ENCODE results near the gene THBD.

The THBD gene, protein sequence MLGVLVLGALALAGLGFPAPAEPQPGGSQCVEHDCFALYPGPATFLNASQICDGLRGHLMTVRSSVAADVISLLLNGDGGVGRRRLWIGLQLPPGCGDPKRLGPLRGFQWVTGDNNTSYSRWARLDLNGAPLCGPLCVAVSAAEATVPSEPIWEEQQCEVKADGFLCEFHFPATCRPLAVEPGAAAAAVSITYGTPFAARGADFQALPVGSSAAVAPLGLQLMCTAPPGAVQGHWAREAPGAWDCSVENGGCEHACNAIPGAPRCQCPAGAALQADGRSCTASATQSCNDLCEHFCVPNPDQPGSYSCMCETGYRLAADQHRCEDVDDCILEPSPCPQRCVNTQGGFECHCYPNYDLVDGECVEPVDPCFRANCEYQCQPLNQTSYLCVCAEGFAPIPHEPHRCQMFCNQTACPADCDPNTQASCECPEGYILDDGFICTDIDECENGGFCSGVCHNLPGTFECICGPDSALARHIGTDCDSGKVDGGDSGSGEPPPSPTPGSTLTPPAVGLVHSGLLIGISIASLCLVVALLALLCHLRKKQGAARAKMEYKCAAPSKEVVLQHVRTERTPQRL

DNA sequence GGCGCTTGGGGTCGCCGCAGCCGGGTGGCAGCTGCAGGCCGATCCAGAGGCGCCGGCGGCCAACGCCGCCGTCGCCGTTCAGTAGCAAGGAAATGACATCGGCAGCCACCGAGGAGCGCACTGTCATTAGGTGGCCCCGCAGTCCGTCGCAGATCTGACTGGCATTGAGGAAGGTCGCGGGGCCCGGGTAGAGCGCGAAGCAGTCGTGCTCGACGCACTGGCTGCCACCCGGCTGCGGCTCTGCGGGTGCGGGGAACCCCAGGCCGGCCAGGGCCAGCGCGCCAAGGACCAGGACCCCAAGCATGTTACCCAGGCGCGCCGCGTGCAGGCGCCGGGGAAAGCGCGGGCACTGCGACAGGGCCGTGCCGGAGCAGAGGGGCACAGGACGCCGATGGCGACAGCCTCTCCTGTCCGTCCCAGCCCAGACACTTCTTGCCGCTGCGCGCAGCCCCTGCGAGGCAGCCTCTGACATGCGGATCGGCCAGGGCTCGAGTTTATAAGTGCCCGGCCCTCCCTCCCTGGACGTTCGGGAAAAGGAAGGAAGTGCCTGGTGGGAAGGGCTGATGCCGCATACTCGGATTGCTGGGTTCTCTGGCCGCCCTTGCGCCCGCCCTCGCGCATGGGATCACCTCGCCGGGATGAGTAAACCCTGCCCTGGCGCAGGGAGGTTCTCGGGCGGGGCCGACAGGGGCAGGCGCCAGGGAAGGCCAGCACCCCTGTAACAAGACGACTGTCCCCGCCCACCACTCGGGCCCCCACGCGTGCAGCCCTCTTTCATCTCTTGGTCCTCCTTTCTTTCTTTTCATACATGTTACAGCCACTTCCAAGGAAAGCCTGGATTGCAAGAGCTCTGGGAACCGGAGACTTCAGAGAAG, at the start of gene THBD:
Gene THBD (minus strand): TSS at position 472 of the 875 bp plus-strand sequence. CDS start 168 bp downstream, at position 304.
- H3K27ac ChIP-seq = no peak within 1 kb of the TSS
- H3K9me3 ChIP-seq (ENCODE audit: low read depth, low read length) = no peaks in the 10 kb centered on the region
- H3K4me3 ChIP-seq = no peak within 1 kb of the TSS
- H3K36me3 ChIP-seq (ENCODE audit: insufficient read depth, low read length) = no peaks in the 10 kb centered on the region
- H3K9ac ChIP-seq (ENCODE audit: insufficient read length) = no peak within 1 kb of the TSS
- DNase-seq (ENCODE audit: low read depth, low spot score) = no peak
- TF ChIP-seq EZH2 (IDR thresholded peaks at IDR 0.05) (no peak), POLR2AphosphoS5 (IDR thresholded peaks at IDR 0.05; ENCODE audit: borderline replicate concordance, low read depth, low read length) (no peak)

DNA sequence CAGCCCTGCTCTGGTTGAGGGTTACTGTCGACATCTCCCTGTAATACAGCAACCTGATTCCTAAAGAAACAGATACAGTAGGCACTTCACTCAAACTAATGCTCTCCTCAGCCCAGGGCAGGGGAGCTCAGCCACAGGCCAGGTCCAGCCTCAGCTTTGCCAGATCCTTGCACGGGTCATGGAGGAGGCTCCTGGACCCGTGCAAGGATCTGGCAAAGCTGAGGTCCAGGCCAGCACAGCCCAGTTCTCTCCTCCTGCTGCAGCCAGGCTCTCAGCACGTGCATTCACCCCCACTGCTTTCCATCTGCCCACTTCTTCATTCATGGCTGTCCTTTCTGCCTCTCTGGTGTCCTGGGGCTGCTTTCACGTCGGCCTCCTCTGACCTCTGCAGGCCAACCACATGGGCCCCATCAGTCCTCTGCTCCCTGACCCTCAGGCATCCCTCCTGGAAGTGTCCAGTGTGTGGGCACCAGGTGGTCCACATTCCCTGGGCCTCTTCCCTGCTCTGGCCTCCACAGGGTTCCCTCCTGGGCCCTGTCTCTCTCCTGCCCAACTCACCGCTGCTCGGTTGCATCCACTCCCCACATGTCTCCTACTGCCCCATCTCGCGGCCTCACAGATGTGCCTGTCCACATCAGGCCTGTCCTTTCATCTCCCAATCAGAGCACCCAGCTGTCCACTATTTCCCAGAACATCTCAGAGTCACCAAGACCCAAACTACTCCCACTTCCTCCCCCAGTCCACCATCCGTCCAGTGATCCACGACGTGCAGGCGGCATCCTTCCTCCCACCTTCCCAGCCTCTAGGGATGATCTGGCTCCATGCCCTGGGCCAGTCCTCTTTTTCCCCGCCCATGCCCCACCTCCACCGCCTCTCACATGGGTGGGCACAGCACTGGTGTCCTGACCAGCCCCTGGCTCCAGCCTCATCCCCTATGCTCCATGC, 48.4 kb upstream of the THBD start:
- no peak for TF ChIP-seq POLR2AphosphoS5 (IDR thresholded peaks at IDR 0.05; ENCODE audit: borderline replicate concordance, low read depth, low read length)
- TF ChIP-seq FOXP2 (optimal IDR thresholded peaks at IDR 0.05; ENCODE audit: control extremely low read depth, extremely low read length, insufficient read depth) = no peak
- TF ChIP-seq EZH2 (IDR thresholded peaks at IDR 0.05) = no peak
- no peak overlapping the region for H3K9ac ChIP-seq (ENCODE audit: insufficient read length)
- DNase-seq (ENCODE audit: low read depth, low spot score) = no peak
- H3K4me3 ChIP-seq = no peak overlapping the region
- H3K27ac ChIP-seq = no peak overlapping the region
- H3K36me3 ChIP-seq (ENCODE audit: insufficient read depth, low read length) = no peaks in the 10 kb centered on the region
- H3K9me3 ChIP-seq (ENCODE audit: low read depth, low read length) = no peaks in the 10 kb centered on the region

DNA sequence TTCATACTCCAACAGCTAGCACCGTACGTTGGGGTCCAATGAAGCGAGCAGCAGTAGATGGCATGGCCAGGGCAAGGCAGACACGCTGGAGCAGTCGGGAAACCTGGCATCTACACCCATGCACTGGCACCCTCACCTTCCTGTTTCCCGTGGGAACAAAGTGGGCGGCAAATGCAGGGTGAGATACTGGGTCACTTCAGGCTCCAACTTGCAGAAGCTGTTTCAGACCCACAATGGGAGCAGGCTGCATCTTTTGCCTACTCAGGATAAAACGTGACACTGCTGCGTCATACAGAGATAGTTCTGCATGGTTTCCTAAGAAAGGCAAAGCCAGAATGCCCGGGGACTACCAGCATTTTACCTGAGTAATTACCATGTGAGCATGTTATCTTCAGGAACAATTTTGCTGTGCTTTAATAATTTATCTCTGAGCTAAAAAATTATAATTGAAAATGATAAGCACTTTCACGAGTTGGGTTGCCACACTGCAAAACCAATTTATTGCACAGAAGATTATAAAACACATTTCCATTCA, 47.6 kb upstream of the THBD start:
- Histone ChIP-seq H3K4me3 (no peak overlapping the region), H3K9ac (ENCODE audit: insufficient read length) (no peak overlapping the region), H3K36me3 (ENCODE audit: insufficient read depth, low read length) (no peaks in the 10 kb centered on the region), H3K9me3 (ENCODE audit: low read depth, low read length) (no peaks in the 10 kb centered on the region), H3K27ac (no peak overlapping the region)
- DNase-seq (ENCODE audit: low read depth, low spot score) = no peak
- no peak for TF ChIP-seq FOXP2 (optimal IDR thresholded peaks at IDR 0.05; ENCODE audit: control extremely low read depth, extremely low read length, insufficient read depth)
- no peak for TF ChIP-seq EZH2 (IDR thresholded peaks at IDR 0.05)
- TF ChIP-seq POLR2AphosphoS5 (IDR thresholded peaks at IDR 0.05; ENCODE audit: borderline replicate concordance, low read depth, low read length) = no peak

DNA sequence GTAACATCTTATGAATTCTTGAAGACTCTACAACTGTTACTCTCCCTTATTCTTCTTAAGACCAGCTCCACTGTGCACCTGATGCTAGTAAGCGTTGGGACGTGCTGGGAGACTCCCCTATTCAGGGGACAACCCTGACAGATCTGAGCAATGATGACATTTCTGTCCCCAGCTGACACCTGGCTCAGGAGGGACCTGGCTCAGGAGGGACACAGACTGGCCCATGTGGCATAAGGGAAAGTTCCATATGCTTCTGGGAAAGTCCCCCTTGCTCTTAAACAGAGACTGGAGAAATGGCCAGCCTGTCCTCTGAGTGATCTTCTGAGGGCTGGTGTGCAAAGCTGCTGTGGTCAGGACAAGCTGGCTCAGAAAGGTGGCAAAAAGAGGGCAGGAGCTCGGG, 46.6 kb upstream of the THBD start:
- H3K9ac ChIP-seq (ENCODE audit: insufficient read length) = no peak overlapping the region
- no peak overlapping the region for H3K4me3 ChIP-seq
- no peak for TF ChIP-seq EZH2 (IDR thresholded peaks at IDR 0.05)
- TF ChIP-seq FOXP2 (optimal IDR thresholded peaks at IDR 0.05; ENCODE audit: control extremely low read depth, extremely low read length, insufficient read depth) = no peak
- no peak for TF ChIP-seq POLR2AphosphoS5 (IDR thresholded peaks at IDR 0.05; ENCODE audit: borderline replicate concordance, low read depth, low read length)
- no peaks in the 10 kb centered on the region for H3K9me3 ChIP-seq (ENCODE audit: low read depth, low read length)
- no peak for DNase-seq (ENCODE audit: low read depth, low spot score)
- H3K36me3 ChIP-seq (ENCODE audit: insufficient read depth, low read length) = no peaks in the 10 kb centered on the region
- no peak overlapping the region for H3K27ac ChIP-seq

DNA sequence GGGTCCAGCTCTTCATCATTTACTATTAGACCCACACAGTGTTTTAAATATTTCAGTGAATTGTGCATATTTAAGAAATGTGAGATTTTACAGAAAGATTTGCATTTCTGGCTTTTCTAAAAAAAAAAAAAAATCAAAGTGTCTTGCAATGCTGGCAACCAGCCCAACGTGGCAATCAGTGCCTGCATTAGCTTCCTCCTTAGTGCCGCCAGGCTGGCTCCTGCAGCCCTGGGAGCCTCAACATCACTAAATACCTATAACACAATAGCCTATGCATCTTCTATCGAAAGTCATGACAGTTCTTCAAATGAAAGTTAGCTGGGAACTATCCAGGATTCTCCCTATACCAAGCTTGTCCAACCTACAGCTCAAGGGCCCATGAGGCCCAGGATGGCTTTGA, 46.0 kb upstream of the THBD start:
- H3K36me3 ChIP-seq (ENCODE audit: insufficient read depth, low read length) = no peaks in the 10 kb centered on the region
- no peak overlapping the region for H3K4me3 ChIP-seq
- TF ChIP-seq POLR2AphosphoS5 (IDR thresholded peaks at IDR 0.05; ENCODE audit: borderline replicate concordance, low read depth, low read length) = no peak
- no peak for TF ChIP-seq EZH2 (IDR thresholded peaks at IDR 0.05)
- TF ChIP-seq FOXP2 (optimal IDR thresholded peaks at IDR 0.05; ENCODE audit: control extremely low read depth, extremely low read length, insufficient read depth) = no peak
- no peak overlapping the region for H3K9ac ChIP-seq (ENCODE audit: insufficient read length)
- H3K9me3 ChIP-seq (ENCODE audit: low read depth, low read length) = no peaks in the 10 kb centered on the region
- no peak for DNase-seq (ENCODE audit: low read depth, low spot score)
- H3K27ac ChIP-seq = no peak overlapping the region

DNA sequence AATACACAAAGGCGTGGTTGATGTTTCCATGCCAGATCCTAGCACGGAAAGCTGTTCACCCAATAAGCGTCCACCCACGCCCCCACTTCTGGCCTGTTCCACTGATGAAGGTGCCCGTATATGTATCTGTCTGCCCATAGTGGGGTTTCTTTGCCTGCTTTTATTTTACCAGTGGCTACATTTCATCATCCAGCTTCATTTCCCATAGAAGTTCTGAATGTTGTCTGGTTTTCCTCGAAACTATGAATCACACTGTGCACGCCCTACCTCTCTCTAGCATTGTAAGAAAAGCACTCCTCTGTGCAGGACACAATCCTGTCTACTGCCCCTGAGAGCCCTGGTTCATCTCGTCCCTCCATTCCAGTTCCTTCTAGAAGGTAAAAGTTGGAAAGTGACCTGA, 45.5 kb upstream of the THBD start:
- no peak for TF ChIP-seq EZH2 (IDR thresholded peaks at IDR 0.05)

DNA sequence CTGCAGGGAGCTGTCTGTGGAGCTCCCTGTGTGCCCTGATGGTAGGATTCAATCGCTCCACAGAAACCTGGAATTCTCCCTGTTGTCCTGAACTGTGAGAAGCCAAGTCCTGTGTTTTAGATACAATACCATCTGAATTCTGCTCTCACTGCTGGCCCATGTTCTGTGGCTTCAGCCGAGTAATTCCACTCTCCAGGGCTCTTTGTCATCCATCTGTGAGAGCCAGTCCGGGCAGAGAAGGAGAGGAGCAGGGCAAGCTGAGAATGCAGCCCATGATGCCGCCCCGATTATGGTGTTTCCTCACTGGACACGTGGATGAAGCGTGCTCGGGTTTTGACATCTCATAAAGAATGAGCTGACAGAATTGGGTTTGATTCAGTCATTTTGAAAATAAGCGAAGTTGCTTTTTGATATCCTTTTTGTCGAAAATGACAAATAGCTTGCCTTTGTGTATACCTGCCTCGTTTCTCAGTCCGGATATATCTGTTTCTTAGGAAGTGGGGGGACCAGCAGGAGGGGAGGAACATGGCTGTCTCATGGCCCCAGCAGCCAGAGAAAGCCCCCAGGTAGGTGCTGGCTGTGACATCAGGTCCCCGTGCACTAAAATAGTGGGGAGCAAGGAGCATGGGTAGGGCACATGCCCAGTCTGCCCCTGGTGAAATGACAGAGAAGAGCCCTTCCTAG, 44.9 kb upstream of the THBD start:
- H3K4me3 ChIP-seq = no peak overlapping the region
- H3K36me3 ChIP-seq (ENCODE audit: insufficient read depth, low read length) = no peaks in the 10 kb centered on the region
- TF ChIP-seq POLR2AphosphoS5 (IDR thresholded peaks at IDR 0.05; ENCODE audit: borderline replicate concordance, low read depth, low read length) (no peak), FOXP2 (optimal IDR thresholded peaks at IDR 0.05; ENCODE audit: control extremely low read depth, extremely low read length, insufficient read depth) (no peak), EZH2 (IDR thresholded peaks at IDR 0.05) (no peak)
- no peak overlapping the region for H3K9ac ChIP-seq (ENCODE audit: insufficient read length)
- DNase-seq (ENCODE audit: low read depth, low spot score) = no peak
- H3K27ac ChIP-seq = no peak overlapping the region
- H3K9me3 ChIP-seq (ENCODE audit: low read depth, low read length) = no peaks in the 10 kb centered on the region

More for the DNA sequence above, 45.5 kb upstream of the THBD start:
- H3K36me3 ChIP-seq (ENCODE audit: insufficient read depth, low read length) = no peaks in the 10 kb centered on the region
- H3K27ac ChIP-seq = no peak overlapping the region
- DNase-seq (ENCODE audit: low read depth, low spot score) = no peak
- H3K9ac ChIP-seq (ENCODE audit: insufficient read length) = no peak overlapping the region
- no peaks in the 10 kb centered on the region for H3K9me3 ChIP-seq (ENCODE audit: low read depth, low read length)
- no peak overlapping the region for H3K4me3 ChIP-seq
